ENCODE measurements around the gene HRH4.

HRH4 gene, protein sequence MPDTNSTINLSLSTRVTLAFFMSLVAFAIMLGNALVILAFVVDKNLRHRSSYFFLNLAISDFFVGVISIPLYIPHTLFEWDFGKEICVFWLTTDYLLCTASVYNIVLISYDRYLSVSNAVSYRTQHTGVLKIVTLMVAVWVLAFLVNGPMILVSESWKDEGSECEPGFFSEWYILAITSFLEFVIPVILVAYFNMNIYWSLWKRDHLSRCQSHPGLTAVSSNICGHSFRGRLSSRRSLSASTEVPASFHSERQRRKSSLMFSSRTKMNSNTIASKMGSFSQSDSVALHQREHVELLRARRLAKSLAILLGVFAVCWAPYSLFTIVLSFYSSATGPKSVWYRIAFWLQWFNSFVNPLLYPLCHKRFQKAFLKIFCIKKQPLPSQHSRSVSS

DNA sequence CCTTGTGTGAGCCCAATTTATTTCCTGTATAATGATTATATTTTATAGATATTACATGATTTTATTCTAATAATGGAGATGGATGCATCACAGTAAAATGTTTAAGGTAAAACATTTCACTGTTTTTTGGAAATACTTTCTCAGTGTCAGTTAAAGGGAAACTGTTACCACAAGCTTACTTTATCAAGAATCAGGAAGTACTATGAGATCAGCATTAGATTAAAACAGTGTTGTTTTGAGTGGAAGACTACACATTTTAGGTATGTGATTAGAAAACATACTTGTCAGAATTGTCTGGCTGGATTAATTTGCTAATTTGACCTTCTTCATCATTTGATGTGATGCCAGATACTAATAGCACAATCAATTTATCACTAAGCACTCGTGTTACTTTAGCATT, at the start of gene HRH4:
Gene HRH4 (plus strand): TSS at position 250 of the 400 bp plus-strand sequence. CDS start 92 bp downstream, at position 342.
- no peak for DNase-seq

GRCh38 chr18:24413148-24413547, 47.3 kb upstream of the HRH4 start:
- DNase-seq = no peak

DNA sequence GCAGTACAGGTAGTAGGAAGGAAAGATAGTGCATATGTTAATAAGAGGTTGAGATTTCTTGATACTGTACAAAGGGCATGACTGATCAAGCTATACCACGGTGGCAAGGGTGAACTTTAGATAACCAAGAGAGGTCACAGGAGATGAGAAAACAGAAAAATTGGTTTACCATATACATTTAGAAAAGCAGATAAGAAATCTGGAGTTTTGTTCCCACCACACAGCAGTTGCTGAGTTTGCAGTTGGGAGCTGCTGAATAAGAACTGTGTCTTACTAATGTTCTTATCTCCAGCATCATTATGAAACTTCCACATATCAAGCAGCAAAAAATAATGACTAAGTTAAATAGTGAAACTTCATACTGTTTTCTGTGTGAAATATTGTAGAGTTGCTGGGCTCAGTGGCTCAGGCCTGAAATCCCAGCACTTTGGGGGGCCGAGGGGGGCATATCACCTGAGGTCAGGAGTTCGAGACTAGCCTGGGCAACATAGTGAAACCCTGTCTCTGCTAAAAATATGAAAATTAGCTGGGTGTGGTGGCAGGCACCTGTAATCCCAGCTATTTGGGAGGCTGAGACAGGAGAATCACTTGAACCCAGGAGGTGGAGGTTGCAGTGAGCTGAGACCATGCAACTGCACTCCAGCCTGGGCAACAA, 46.0 kb upstream of the HRH4 start:
- DNase-seq = no peak

DNA sequence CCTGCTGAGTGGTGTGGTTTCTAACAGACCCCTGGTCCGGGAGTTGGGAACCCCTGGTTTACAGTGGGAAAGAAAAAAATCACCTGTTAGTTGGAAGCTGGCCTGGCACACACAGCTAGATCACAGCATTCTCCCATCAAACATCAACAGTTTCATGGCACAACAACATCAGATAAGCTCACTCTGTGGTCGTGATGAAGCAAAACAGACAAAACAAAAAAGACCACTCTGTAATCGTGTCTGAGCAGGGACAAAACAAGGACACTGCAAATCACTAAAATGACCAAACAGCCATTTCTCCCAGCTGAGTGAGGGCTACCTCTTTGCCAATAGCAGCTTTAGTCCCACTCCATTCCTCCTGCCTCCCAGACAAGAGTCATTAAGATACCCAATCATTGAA, 43.0 kb upstream of the HRH4 start:
- DNase-seq = no peak

GRCh38 chr18:24420551-24420950, 39.9 kb upstream of the HRH4 start:
- no peak for DNase-seq

DNA sequence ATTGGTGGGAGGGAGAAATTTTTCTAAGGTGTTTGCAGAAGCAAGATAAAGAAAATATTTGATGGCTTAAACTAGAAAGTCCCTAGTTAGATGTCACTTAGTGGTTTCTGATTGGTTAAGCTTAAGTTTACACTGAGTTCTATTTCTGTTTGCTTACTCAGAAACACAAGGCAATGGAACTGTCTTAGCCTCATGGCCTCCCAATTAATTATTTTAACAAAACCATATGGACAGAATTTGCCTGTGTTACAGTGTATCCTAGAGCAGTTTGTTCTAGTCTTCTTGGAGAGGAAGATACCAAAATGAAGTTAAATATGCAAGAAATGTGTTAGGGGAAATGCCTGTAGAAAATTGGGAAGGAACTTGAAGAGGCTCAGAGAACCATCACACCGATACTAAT, 38.6 kb upstream of the HRH4 start:
- no peak for DNase-seq

GRCh38 chr18:24426073-24426397, 34.4 kb upstream of the HRH4 start:
- no peak for DNase-seq

GRCh38 chr18:24426398-24427294, 33.8 kb upstream of the HRH4 start, which contains the start of gene IMPACT:
Gene IMPACT, plus strand, starts transcription at chr18:24426670. Its CDS starts 87 bp downstream, at chr18:24426757.
- DNase-seq = peak; percentile 81

- no peak for DNase-seq
These were observed 33.0 kb upstream of the HRH4 start for GRCh38 chr18:24427484-24427883.

GRCh38 chr18:24428709-24429108, 31.7 kb upstream of the HRH4 start:
- no peak for DNase-seq

- no peak for DNase-seq
These were observed 31.2 kb upstream of the HRH4 start for GRCh38 chr18:24429188-24429587.

DNA sequence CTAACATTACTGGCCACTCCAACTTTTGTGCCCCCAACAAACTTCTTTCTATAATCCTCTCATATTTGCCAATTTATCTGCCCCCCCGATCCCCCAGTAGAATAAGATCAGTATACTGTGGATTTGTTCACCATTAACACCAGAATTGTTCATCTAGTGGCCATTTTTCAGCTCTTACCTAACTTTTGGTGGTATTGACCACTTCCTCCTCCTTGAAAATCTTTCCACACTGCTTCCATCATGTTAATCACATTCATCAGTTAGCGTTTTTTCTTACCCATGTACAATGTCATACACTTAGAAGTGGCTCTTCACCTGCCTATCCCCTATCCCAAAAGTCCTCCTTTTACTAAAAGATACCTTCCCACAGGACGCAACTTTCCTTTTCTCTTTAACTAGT, 27.8 kb upstream of the HRH4 start:
- DNase-seq = no peak

DNA sequence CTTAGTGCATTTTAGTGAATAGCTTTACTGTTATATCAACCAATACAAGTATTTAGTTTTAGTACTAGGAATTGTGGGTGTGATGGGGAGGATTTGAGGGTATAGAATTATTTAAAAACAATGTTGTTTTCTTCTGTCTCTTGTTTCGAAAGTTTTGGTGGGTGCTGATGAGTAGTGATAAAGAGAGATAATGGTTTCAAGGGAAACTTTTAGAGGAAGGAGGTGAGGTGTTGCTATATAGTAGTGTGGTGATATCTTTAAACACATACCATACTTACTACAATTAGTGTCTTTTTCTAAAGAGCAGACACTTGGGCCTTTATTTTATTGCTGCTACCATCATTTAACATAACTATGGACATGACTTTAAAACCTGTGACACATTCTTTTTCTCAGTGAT, 23.5 kb upstream of the HRH4 start:
- DNase-seq = no peak

DNA sequence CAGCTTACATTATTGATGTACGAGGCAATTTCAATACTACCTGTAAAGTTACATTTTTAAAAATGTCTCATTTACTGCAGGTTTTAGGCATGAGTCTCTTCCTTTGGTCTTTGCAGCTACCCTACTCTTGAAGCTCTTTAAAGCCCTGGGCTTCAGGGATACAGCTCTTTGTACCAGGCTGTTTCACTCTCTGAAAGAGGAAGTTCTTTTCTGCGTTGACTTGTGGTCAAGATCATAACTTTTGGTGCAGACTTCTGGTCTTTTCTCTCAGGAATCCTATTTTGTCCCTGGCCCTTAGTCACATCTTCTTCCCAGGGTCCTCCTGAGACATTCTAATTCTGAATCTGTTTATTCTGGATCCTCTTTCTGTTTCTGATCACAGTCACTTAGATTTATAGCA, 16.6 kb upstream of the HRH4 start:
- DNase-seq = no peak

GRCh38 chr18:24446453-24446852, 14.0 kb upstream of the HRH4 start:
- no peak for DNase-seq

DNA sequence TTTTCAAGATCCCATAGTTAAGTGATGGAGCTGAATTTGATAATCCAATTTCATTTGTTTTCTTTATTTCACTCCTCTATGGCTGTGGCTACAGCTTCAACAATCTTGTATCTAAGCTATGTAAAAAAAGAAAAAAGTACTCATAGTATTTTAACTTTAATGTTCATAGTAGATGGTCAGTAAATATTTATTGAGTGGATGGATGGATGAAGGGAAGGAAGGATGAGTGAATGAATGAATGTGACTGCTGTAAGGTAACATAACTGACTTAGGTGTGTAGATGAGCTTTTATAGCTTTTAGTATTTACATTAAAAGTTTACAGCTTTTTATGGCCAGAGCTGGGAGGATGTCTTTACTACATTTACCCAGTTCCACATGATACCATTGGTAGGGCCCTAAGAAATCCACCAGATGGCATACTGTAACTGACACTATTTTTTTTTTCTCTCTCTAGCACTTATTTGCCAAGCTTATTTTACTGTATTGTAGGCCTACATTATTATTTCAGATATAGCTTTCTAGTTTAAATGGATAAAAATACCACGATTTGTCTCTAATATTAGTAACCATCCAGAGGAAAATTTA, 13.4 kb upstream of the HRH4 start:
- DNase-seq = no peak

DNA sequence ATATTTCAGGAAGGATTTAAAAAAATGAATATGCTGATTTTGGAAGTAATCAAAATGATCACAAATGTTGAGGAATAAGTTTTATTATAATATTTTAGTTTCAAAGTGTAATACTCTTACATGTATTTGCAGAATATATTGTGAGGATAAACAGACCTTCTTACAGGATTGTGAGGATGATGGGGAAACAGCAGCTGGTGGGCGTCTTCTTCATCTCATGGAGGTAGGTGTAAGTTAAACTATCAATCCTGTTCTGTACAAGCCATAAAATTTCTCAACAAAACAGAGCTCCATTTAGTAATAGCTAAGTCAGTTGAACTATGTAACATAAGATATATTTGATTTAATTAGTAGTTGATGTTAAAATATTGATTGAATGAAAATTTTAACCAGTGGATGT, 12.5 kb upstream of the HRH4 start:
- DNase-seq = no peak

DNA sequence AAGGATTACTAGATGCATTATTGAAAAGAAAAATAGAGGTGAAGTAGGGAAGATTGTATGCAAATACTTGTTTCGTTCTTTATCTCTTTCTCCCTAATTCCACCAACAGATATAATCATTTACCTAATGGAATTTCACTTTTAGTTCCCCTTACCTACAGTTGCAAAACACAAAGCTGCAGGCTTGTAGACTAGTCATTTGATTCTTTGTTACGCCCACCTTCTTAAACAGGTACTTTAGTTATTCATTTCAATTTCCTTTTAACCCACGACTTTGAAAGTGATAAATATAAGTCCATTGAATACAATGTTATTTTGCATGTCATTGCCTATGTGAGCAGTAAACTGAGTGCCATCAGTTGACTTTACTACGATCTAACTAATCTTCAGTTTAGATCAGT, 3.9 kb upstream of the HRH4 start:
- no peak for DNase-seq

DNA sequence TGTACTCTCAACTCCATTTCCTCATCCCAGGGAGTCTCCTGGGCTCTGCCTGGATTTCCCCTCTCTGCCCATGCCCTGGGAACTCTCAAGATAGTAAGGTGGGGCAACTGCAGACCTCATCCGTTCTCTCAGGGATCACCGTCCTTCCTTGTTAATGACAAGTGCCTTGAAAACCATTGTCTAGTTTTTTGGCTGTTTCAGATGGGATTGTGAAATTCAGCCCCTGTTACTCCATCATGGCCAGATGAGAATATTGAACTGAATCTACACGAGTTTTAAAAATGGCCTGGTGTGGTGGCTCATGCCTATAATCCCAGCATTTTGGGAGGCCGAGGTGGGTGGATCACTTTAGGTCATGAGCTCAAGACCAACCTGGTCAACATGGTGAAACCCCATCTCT, 665 bp upstream of the HRH4 start:
- no peak for DNase-seq

DNA sequence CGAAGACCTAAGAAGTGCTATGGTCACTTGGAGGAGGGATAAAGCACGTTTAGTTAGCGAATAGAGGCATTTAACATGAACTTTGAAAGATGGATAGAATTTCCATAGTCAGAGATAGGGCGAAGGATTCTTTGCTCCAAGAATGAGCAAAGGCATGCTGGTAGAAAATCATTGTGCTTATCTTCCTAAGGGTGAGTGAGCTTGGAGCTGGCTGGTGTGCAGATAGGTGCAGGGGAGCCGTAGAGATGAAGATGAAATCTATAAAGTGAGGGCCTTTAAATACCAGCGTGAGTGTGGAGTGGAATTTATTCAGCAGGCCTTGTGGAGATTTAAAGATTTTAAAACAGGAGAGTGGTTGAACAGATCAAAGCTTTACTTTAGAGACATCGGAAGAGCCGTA, 1.6 kb downstream of the HRH4 start:
- no peak for DNase-seq

DNA sequence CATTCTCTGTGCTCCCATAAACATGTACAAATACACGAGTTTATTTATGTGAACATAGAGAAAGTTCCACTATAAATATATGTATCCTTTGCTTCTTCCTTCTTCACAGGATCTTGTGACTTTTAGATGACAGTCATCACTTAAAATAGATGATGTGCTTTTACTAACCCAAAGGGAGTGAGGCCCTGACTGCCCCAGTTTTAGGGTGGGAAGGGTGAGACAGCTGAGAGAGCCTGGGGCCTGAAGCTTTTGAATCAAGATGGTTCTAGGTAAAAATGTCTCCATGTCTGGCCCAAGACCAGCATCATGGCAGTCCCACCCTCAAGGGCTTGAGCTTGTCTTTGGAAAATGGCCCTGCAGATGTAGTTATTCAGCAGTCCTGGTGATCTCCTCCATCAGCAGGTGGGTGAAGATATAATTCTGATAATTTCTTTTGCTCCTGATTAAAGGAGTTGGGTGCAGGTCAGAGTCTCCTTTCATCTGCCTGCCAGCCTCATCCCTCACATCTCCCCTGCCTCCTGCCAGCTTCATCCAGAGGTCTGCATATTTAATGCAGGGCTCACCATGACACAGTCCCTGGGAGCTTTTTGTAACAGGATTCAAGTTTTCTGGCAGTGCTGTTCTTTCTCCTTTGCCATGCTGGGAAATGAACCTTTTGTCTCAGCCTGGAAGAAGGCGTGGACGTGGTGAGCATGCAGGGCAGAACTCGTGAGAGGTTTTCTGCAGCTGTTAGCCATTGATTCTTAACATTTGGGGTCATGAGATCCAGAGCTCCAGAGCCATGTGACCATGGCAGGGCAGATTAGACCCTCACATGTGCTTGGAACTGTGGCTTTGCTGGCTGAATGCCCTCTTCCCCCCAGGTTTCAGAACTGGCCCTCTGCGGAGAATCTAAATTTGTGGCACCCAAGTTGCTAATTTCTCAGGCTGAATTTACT, 2.7 kb downstream of the HRH4 start:
- no peak for DNase-seq

GRCh38 chr18:24465486-24465885, 5.0 kb downstream of the HRH4 start:
- DNase-seq = no peak

Measured in CD4-positive, alpha-beta T cell treated with Interferon gamma for 1 hour (primary cell).